GM19025 (cell line): ENCODE data around the gene GSTA3.
A peak's percentile ranks its signal among the peaks of the same experiment; 100 is the strongest.
"Not testable (repeated sequence)": the region's sequence is repeated elsewhere in the genome, so short reads cannot be mapped to it uniquely, and the experiment has no call there.

Experiments
- ATAC-seq: cut with Tn5 transposase; IDR thresholded peaks from one replicate; pipeline ENCODE4 v1.9.1; 2021; ENCODE audit warnings: mild to moderate bottlenecking, low read depth, moderate library complexity; ENCODE audit not compliant: unreplicated experiment

Gene GSTA3

GRCh38 chr6:52918027-52918686 is 8.7 kb upstream of the GSTA3 start:
- ATAC-seq, result not testable (repeated sequence)

GRCh38 chr6:52914516-52914915 is 5.0 kb upstream of the GSTA3 start:
- no peak for ATAC-seq

- no peak for ATAC-seq
These were observed 593 bp upstream of the GSTA3 start for GRCh38 chr6:52910091-52910490.

- ATAC-seq, result no peak
These were observed 367 bp downstream of the GSTA3 start for GRCh38 chr6:52909131-52909530.

- no peak for ATAC-seq
These were observed 972 bp downstream of the GSTA3 start for GRCh38 chr6:52908526-52908925.

GRCh38 chr6:52904562-52905279 is 4.8 kb downstream of the GSTA3 start:
- no peak for ATAC-seq

GRCh38 chr6:52900536-52900935 is 9.0 kb downstream of the GSTA3 start:
- ATAC-seq, result no peak

GRCh38 chr6:52895790-52896189 is 13.7 kb downstream of the GSTA3 start:
- not testable (repeated sequence) for ATAC-seq

GRCh38 chr6:52894285-52894684 is 15.2 kb downstream of the GSTA3 start:
- ATAC-seq, result no peak

GRCh38 chr6:52893803-52894202 is 15.7 kb downstream of the GSTA3 start:
- ATAC-seq, result no peak

- ATAC-seq, result no peak
These were observed 16.3 kb downstream of the GSTA3 start for GRCh38 chr6:52893221-52893620.

- ATAC-seq, result no peak
These were observed 19.5 kb downstream of the GSTA3 start for GRCh38 chr6:52890018-52890417.

GRCh38 chr6:52887910-52888524 is 21.5 kb downstream of the GSTA3 start:
- ATAC-seq, result no peak

GRCh38 chr6:52881996-52882841 is 27.3 kb downstream of the GSTA3 start:
- ATAC-seq, result peak; percentile 99

GRCh38 chr6:52881662-52881995 is 27.9 kb downstream of the GSTA3 start:
- ATAC-seq, result no peak

GRCh38 chr6:52877786-52878185 is 31.7 kb downstream of the GSTA3 start:
- ATAC-seq, result no peak

- no peak for ATAC-seq
These were observed 32.3 kb downstream of the GSTA3 start for GRCh38 chr6:52877168-52877567.

GRCh38 chr6:52876056-52876787 is 33.3 kb downstream of the GSTA3 start:
- no peak for ATAC-seq

- no peak for ATAC-seq
These were observed 37.5 kb downstream of the GSTA3 start for GRCh38 chr6:52872031-52872430.

- ATAC-seq, result no peak
These were observed 37.9 kb downstream of the GSTA3 start for GRCh38 chr6:52871621-52872020.
